Measurements from ENCODE around the gene LMBRD2. TPM values are rescaled to one million over a fixed set of nuclear protein-coding genes. Genes with fewer than 3 reads are reported as not detected.

The LMBRD2 gene
- 15.1 and 16.4 TPM in 2 replicates for total RNA-seq

DNA sequence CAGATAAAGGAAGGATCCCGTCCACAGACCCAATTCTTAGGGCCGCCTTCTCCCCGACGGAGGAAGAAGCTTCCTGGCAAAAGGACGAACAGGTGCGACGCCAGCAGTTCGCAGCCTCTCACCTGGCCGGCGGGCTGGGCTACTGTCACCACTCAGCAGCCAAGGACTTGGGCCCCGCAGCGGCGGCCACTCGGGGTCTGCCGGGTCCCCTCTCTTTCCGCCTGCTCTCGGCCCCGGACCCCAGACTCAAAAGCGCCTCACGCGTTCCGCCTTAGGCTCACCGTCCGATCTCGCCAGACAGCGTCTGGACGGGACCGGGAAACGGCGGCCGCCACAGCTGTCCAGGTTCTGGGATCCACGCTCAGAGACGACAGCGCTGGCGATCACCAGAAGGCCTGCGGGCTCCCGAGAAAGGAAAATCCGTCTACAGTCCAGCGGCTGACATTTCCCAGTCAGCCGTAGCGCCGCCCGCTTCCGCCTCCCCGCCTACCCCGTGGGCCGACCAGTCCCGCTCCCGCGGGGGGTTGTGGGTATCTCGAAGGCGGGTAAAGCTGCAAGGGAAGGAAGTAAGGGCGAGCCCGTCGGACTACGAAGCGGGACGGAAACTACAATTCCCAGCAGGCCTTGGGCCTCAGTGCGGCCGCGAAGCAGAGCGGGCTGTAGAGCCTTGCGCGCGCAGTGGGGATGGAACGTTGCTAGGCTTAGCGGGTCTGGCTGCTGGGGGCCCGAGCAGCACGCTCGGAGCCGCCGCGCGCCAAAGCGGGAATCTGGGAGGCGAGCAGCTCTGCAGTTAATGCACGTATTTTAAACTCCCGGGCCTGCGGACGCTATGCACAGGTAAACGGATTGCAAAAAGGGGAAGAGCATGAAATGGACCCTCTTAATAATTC is at the start of gene LMBRD2, which contains the start of gene SKP2:
Gene LMBRD2 (minus strand): TSS at position 454 of the 890 bp plus-strand sequence. CDS start 8,538 bp downstream, outside the sequence.
Gene SKP2 (plus strand): TSS at position 678 of the 890 bp plus-strand sequence. CDS start 152 bp downstream, at position 830.

DNA sequence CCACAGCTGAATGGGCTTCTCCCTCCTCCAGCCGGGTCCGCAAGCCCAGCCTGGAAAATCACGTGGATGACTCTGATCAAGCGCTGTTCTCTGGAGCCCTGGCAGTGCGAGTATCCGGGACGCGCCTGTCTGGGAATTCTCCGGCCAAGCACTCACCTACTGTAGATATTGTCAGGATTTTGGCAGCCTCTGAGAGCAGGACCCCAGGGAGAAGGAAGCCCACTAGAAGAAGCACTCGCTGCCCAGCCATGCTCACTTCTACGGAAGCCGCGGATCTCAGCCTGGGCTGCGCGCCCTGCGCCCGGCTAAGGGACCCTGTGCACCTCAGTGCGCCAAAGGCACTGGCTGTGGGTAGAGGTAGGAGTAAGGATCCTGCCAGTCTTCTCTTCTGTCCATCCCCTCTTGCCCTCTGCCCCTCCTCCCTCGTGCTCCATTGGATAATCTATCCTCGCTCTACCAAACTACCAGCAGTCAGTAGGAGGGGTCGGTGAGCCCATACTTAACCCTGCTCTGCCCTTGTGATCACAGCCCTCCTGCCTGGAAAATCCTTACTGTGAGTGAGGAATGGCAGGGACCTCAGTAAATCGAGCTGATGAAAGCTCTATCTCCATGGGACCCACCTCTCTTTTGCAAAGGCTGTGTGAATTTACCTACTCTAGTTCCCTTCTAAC is 85.0 kb downstream of the LMBRD2 start, which contains the start of gene UGT3A2:
Gene UGT3A2 (minus strand): TSS at position 343 of the 671 bp plus-strand sequence. CDS start 93 bp downstream, at position 250.

Other genes with a start within 250 kb of the LMBRD2 start
- gene CAPSL, start 213.3 kb downstream of the LMBRD2 start, total RNA-seq, result not detected in 2 replicates
- gene UGT3A1, start 160.5 kb downstream of the LMBRD2 start, total RNA-seq, result not detected in 2 replicates
- gene UGT3A2, start 85.0 kb downstream of the LMBRD2 start, total RNA-seq, result not detected in 2 replicates
- 20.9 and 34.8 TPM in 2 replicates for gene SKP2, start 224 bp upstream of the LMBRD2 start, total RNA-seq
- 23.6 and 30.7 TPM in 2 replicates for gene NADK2, start 90.0 kb upstream of the LMBRD2 start, total RNA-seq
- gene RANBP3L, start 150.0 kb upstream of the LMBRD2 start, total RNA-seq, result 0.11 and 0.12 TPM in 2 replicates